H1 (cell line): ENCODE results near the gene SCO2. TPM values are rescaled to one million over a fixed set of nuclear protein-coding genes. Genes with fewer than 3 reads are reported as not detected.

ENCODE experiments used
- ASH2L ChIP-seq: fragments of 200-600, 300-600 bp; sonication (generic); IDR thresholded peaks from one replicate; pipeline ENCODE4 v1.7.1; 2017; ENCODE audit warnings: low read length
- CHD7 ChIP-seq: fragments of 300-600 bp; sonication (generic); IDR thresholded peaks from 2 replicates; pipeline ENCODE4 v1.7.1; 2012; ENCODE audit warnings: low read length, moderate library complexity, mild to moderate bottlenecking, inconsistent platforms; ENCODE audit not compliant: insufficient replicate concordance
- EP300 ChIP-seq, 2 experiments: IDR thresholded peaks; 1 replicate in 1 of 2; 2 replicates in 1 of 2; pipeline ENCODE4 v1.6.1; 2011 to 2012; ENCODE audit warnings: low read depth in 2 of 2, low read length in 2 of 2, mild to moderate bottlenecking in 2 of 2, borderline replicate concordance in 1 of 2, inconsistent platforms in 1 of 2, moderate library complexity in 1 of 2
- HDAC2 ChIP-seq, 2 experiments: fragments of 300-600 bp in 1 of 2; sonication (generic) in 1 of 2; IDR thresholded peaks; 2 replicates each; pipeline ENCODE4 v1.6.1; 2011 to 2012; ENCODE audit warnings: low read depth in 2 of 2, low read length in 2 of 2, mild to moderate bottlenecking in 2 of 2, moderate library complexity in 2 of 2, borderline replicate concordance in 1 of 2, inconsistent platforms in 1 of 2
- KDM4A ChIP-seq: IDR thresholded peaks from one replicate; pipeline ENCODE4 v1.7.1; 2012; ENCODE audit warnings: low read depth, mild to moderate bottlenecking, moderate library complexity, low read length, inconsistent platforms; ENCODE audit not compliant: severe bottlenecking
- RXRA ChIP-seq: IDR thresholded peaks from 2 replicates; pipeline ENCODE4 v1.6.1; 2011; ENCODE audit warnings: low read depth, mild to moderate bottlenecking, low read length, moderate library complexity; ENCODE audit not compliant: insufficient read depth
- SP1 ChIP-seq: IDR thresholded peaks from 2 replicates; pipeline ENCODE4 v1.6.1; 2011; ENCODE audit warnings: low read depth, low read length
- polyA plus RNA-seq, 7 experiments: library from polyadenylated mRNA; depleted of rRNA in 3 of 7; stranded (reverse) in 5 of 7; unstranded in 2 of 7; fragments of >200 nt in 5 of 7; fragments of 200-250 nt in 2 of 7; gene quantifications; 1 replicate in 5 of 7; 2 replicates in 1 of 7; 4 replicates in 1 of 7; pipeline versions ENCODE4 v1.2.1 to v1.2.3, GENCODE V29; 2011 to 2013; ENCODE audit warnings: missing spikeins in 2 of 7, mixed read lengths in 2 of 7
- total RNA-seq: library from RNA; stranded (reverse); fragmentation: NEBNext Ultra II Directional; extraction: Animal tissue kit (Norgen Biotek cat#: 25700); gene quantifications from 2 replicates; pipeline ENCODE4 v1.2.1, GENCODE V29; 2021

The SCO2 gene
- total and polyA plus RNA-seq, 2 of the 8 experiments (the other 6 are each of a cell fraction or from before 2014, with no cell fraction given): 2.0 TPM; not detected in 1

- no peak for TF ChIP-seq CHD7
- TF ChIP-seq HDAC2 (IDR thresholded peaks at IDR 0.05; ENCODE audit: borderline replicate concordance in 1 of 2, low read depth in 2 of 2, low read length in 2 of 2): no peak
- peak; percentile 43 for TF ChIP-seq ASH2L
- TF ChIP-seq RXRA: no peak
- no peak for TF ChIP-seq EP300 (IDR thresholded peaks at IDR 0.05; ENCODE audit: borderline replicate concordance in 1 of 2, low read depth in 2 of 2, low read length in 2 of 2)
- peak; percentile 55 for TF ChIP-seq KDM4A
- no peak for TF ChIP-seq SP1
- TF ChIP-seq, all 59 proteins: peak for 2
These were observed 5.1 kb upstream of the SCO2 start (continued) for GRCh38 chr22:50530580-50530876.
